HFFc6 (cell line): Measurements from ENCODE around the gene VPS4A. TPM values are rescaled to one million over a fixed set of nuclear protein-coding genes. Genes with fewer than 3 reads are reported as not detected.

Experiments used
- DNase-seq: peaks from one replicate; pipeline ENCODE4 v3.0.0-alpha.2; 2018
- H3K27ac Mint-ChIP-seq: 2 replicates; pipeline ENCODE4 v1.8.0; 2020; ENCODE audit warnings: mild to moderate bottlenecking, mixed read lengths
- H3K27me3 Mint-ChIP-seq: 2 replicates; pipeline ENCODE4 v1.8.0; 2021; ENCODE audit warnings: mild to moderate bottlenecking, moderate library complexity, mixed read lengths; ENCODE audit not compliant: insufficient read depth
- H3K36me3 Mint-ChIP-seq: 2 replicates; pipeline ENCODE4 v1.8.0; 2021; ENCODE audit warnings: low read depth, mixed read lengths
- H3K4me1 Mint-ChIP-seq: 2 replicates; pipeline ENCODE4 v1.8.0; 2020; ENCODE audit warnings: low read depth, mixed read lengths
- H3K4me3 Mint-ChIP-seq: 2 replicates; pipeline ENCODE4 v1.8.0; 2020; ENCODE audit warnings: mild to moderate bottlenecking, moderate library complexity, mixed read lengths
- H3K9me3 Mint-ChIP-seq: 2 replicates; pipeline ENCODE4 v1.8.0; 2020; ENCODE audit warnings: mild to moderate bottlenecking, mixed read lengths
- long read RNA-seq: library from polyadenylated mRNA; unstranded; transcript quantifications from one replicate; pipeline ENCODE4 v2.0.0, GENCODE V29; 2019
- total RNA-seq, 6 experiments: library from RNA; stranded (reverse); fragmentation: NEBNext Ultra II Directional; extraction: Animal tissue kit (Norgen Biotek cat#: 25700); gene quantifications; 2 replicates in 1 of 6; 3 replicates in 5 of 6; pipeline ENCODE4 v1.2.3, GENCODE V29; 2021
- TF ChIP-seq, protein P1 (sequence below): fragments of 200-600 bp; sonication (generic); IDR thresholded peaks from 2 replicates; pipeline ENCODE4 v1.5.0; 2021; ENCODE audit warnings: antibody characterized with exemption, mild to moderate bottlenecking

VPS4A gene
- 10 to 100 TPM; 33.2 to 39.8 (median 36.7) TPM for total RNA-seq
- long read RNA-seq, full-length matches to known transcripts, result 136 of 155 reads
- long read RNA-seq, partial matches to known transcripts, result 5 of 155 reads
- long read RNA-seq, other reads (novel, unspliced or antisense), result 14 of 155 reads

DNA sequence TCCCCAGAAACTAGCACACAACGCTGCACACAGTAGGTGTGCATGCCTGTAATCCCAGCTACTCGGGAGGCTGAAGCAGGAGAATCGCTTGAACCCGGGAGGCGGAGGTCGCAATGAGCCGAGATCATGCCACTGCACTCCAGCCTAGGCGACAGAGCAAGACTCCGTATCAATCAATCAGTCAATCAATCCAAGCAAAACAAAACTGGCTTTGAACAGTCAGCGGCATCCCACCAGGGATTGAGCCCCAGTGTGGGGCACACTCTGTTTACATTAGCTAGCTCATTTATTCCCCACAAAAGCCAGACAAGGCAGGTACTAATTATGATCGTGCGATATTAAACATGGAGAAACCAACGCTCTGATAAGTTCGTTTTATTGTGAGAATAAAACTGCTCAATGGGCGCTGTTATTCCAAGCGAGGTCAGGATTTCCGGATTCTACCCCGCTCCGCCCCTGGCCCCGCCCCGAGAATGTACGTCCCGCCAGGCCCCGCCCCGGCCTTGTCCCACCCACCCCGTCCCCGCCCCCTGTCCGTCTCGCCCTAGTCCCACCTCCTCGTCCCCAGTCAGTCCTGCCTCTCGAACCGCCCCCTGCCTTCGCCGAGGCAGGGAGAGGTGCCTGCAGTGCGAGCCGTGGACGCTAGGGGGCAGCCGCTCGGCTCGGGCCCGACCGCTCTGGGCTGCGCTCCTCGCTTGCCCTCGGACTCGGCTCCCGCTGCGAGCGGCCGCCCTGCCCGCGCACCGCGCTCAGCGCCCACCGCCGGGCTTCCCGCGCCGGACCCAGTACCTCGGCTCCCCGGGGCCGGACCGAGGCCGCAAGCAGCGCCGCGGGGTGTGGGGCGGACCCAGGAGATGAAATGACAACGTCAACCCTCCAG lies at the start of gene VPS4A:
VPS4A (plus strand) TSS at position 698 of the 880 bp plus-strand sequence; CDS start at position 860, 162 bp downstream.
- peaks cover 28% of the 10 kb centered on the region for H3K4me1 Mint-ChIP-seq
- peaks cover 12% of the 10 kb centered on the region for H3K27me3 Mint-ChIP-seq
- peak; percentile 91 for DNase-seq
- peak within 1 kb of the TSS; percentile 99 for H3K4me3 Mint-ChIP-seq
- peak within 1 kb of the TSS; percentile 93 for H3K27ac Mint-ChIP-seq
- TF ChIP-seq, protein P1, sequence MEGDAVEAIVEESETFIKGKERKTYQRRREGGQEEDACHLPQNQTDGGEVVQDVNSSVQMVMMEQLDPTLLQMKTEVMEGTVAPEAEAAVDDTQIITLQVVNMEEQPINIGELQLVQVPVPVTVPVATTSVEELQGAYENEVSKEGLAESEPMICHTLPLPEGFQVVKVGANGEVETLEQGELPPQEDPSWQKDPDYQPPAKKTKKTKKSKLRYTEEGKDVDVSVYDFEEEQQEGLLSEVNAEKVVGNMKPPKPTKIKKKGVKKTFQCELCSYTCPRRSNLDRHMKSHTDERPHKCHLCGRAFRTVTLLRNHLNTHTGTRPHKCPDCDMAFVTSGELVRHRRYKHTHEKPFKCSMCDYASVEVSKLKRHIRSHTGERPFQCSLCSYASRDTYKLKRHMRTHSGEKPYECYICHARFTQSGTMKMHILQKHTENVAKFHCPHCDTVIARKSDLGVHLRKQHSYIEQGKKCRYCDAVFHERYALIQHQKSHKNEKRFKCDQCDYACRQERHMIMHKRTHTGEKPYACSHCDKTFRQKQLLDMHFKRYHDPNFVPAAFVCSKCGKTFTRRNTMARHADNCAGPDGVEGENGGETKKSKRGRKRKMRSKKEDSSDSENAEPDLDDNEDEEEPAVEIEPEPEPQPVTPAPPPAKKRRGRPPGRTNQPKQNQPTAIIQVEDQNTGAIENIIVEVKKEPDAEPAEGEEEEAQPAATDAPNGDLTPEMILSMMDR, result peak; percentile 94
- no peaks in the 10 kb centered on the region for H3K9me3 Mint-ChIP-seq
- peaks cover 26% of the 10 kb centered on the region for H3K36me3 Mint-ChIP-seq

DNA sequence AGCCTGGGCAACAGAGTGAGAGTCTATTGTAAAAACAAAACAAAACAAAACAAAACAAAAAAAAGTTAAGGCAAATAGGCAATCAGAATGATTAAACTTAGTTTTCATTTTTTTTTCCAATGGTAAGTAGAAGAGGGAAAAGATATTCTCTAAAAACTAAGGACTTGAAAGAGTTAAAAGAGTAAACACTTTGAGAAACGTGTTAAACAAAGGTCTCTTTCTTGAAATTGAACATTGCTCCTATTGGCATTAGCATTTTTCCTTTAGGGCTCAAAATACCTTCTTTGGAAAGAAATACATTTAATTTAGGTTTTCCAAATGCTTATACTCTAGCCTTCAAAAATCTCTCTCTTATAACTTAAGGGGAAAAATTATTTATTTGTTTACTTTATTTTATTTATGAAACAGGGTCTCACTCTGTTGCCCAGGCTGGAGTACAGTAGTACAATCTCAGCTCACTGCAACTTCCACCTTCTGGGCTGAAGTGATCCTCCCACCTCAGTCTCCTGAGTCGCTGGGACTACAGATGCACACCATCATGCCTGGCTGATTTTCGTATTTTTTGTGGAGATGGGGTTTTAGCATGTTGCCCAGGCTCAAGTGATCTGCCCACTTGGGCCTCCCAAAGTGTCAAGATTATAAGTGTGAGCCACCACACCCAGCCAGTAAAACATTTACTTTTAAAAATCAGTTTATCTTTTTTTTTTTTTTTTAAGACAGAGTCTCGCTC lies 44.7 kb upstream of the VPS4A start:
- Mint-ChIP-seq H3K27me3 (no peaks in the 10 kb centered on the region), H3K4me3 (no peak overlapping the region), H3K36me3 (peaks cover 27% of the 10 kb centered on the region), H3K4me1 (peaks cover 12% of the 10 kb centered on the region), H3K27ac (no peak overlapping the region), H3K9me3 (no peaks in the 10 kb centered on the region)
- no peak for DNase-seq
- TF ChIP-seq, protein P1, result no peak

DNA sequence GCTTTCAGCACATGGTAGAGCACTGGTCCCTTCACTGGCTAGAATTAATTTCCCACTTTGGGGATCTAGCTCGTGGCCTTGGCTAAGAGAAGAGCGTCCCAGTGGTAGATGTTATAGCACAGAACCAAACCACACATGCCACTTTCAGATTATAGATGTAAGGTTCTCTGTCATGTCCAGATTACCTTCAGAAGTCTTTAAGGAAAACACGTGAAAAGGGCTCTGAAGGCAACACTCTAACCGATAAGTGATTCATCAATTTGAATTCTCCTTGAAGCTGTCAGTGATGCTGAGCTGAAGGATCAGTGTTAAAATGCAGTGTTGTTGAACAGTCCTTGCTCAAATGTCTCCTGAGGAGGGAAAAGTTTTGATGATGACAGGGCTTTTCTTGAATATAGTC lies 43.5 kb upstream of the VPS4A start:
- Mint-ChIP-seq H3K36me3 (peaks cover 33% of the 10 kb centered on the region), H3K4me1 (peaks cover 19% of the 10 kb centered on the region), H3K27me3 (no peaks in the 10 kb centered on the region), H3K4me3 (no peak overlapping the region), H3K9me3 (no peaks in the 10 kb centered on the region), H3K27ac (no peak overlapping the region)
- DNase-seq, result no peak
- TF ChIP-seq, protein P1, result no peak

DNA sequence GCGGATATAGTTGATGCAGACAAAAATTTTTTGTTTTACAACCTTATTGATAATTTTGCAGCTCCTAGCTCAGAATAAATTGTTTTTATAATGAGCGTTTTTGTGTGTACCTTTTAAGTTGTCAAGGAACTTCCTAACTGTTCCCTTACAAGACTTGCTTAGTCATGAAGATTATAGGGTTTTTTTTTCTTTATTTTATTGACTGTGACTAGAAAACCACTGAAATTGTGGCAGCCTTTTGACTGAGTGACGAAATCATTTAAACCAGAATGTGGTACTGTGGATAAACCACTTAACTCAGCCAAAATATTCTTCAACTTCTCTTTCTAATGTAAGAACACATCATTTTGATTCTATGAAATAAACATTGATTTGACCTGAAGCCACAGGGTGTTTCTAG lies 40.8 kb upstream of the VPS4A start:
- DNase-seq, result no peak
- TF ChIP-seq, protein P1, result no peak
- Mint-ChIP-seq H3K27me3 (no peaks in the 10 kb centered on the region), H3K36me3 (peaks cover 29% of the 10 kb centered on the region), H3K9me3 (peaks cover 3% of the 10 kb centered on the region; the same call in 1 of the 2 replicates), H3K4me1 (peaks cover 37% of the 10 kb centered on the region), H3K27ac (0 out of 2 replicates have a peak overlapping the region, but pooled peaks have one; percentile 40), H3K4me3 (no peak overlapping the region)

DNA sequence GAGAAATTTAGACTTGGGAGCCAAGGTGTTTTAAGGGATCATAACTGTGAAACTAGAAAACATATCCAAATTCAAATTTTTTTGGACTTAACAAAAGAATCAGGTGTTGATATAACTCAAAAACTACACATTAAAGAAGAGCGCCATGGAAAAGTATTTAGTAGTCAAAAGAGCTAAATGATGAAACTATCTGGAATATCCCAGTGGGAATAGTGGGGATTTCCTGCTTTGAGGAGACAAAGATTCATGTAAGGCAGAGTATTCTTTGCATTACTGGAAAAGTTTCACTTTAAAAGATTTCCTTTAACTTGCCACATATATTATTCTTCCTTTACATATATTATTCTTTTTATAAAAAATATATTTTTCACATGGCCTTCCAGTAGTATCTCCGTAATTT lies 40.3 kb upstream of the VPS4A start:
- no peaks in the 10 kb centered on the region for H3K27me3 Mint-ChIP-seq
- no peak for DNase-seq
- H3K4me1 Mint-ChIP-seq, result peaks cover 42% of the 10 kb centered on the region
- TF ChIP-seq, protein P1, result no peak
- peaks cover 29% of the 10 kb centered on the region for H3K36me3 Mint-ChIP-seq
- H3K4me3 Mint-ChIP-seq, result no peak overlapping the region
- peak overlapping the region; percentile 40; the same call in 1 of the 2 replicates for H3K27ac Mint-ChIP-seq
- H3K9me3 Mint-ChIP-seq, result peaks cover 3% of the 10 kb centered on the region; the same call in 1 of the 2 replicates
